ENCODE data around the gene GAA.

GAA gene

GRCh38 chr17:80122026-80122575, 20.7 kb downstream of the GAA start:
- TF ChIP-seq CTCF (conservative IDR thresholded peaks at IDR 0.05; ENCODE audit: control insufficient read depth, insufficient read depth, low read depth, low read length): no peak
- DNase-seq (ENCODE audit: low read depth): no peak
- no peak overlapping the region for H3K4me3 ChIP-seq (ENCODE audit: control insufficient read depth, low read depth, low read length)

GRCh38 chr17:80122926-80123505, 21.6 kb downstream of the GAA start:
- DNase-seq (ENCODE audit: low read depth): no peak
- TF ChIP-seq CTCF (conservative IDR thresholded peaks at IDR 0.05; ENCODE audit: control insufficient read depth, insufficient read depth, low read depth, low read length): no peak
- H3K4me3 ChIP-seq (ENCODE audit: control insufficient read depth, low read depth, low read length): no peak overlapping the region

GRCh38 chr17:80123791-80124190, 22.4 kb downstream of the GAA start:
- no peak for TF ChIP-seq CTCF (conservative IDR thresholded peaks at IDR 0.05; ENCODE audit: control insufficient read depth, insufficient read depth, low read depth, low read length)
- H3K4me3 ChIP-seq (ENCODE audit: control insufficient read depth, low read depth, low read length): no peak overlapping the region
- DNase-seq (ENCODE audit: low read depth): peak; percentile 72

GRCh38 chr17:80124351-80124981, 23.1 kb downstream of the GAA start:
- DNase-seq (ENCODE audit: low read depth): peak; percentile 84
- peak; percentile 25 for TF ChIP-seq CTCF (conservative IDR thresholded peaks at IDR 0.05; ENCODE audit: control insufficient read depth, insufficient read depth, low read depth, low read length)
- no peak overlapping the region for H3K4me3 ChIP-seq (ENCODE audit: control insufficient read depth, low read depth, low read length)

- DNase-seq (ENCODE audit: low read depth): peak; percentile 90
- no peak overlapping the region for H3K4me3 ChIP-seq (ENCODE audit: control insufficient read depth, low read depth, low read length)
- TF ChIP-seq CTCF (conservative IDR thresholded peaks at IDR 0.05; ENCODE audit: control insufficient read depth, insufficient read depth, low read depth, low read length): no peak
Observed at GRCh38 chr17:80125656-80126448, 24.5 kb downstream of the GAA start.

- DNase-seq (ENCODE audit: low read depth): no peak
- no peak for TF ChIP-seq CTCF (conservative IDR thresholded peaks at IDR 0.05; ENCODE audit: control insufficient read depth, insufficient read depth, low read depth, low read length)
- H3K4me3 ChIP-seq (ENCODE audit: control insufficient read depth, low read depth, low read length): no peak overlapping the region
Observed at GRCh38 chr17:80126449-80126715, 25.0 kb downstream of the GAA start.

Data from fibroblast of mammary gland (primary cell).